HG03432 (cell line): ENCODE results near the gene POLA1.

Source experiments
- ATAC-seq: cut with Tn5 transposase; IDR thresholded peaks from one replicate; pipeline ENCODE4 v1.9.1; 2021; ENCODE audit warnings: mild to moderate bottlenecking, moderate library complexity; ENCODE audit not compliant: unreplicated experiment

POLA1 gene

DNA sequence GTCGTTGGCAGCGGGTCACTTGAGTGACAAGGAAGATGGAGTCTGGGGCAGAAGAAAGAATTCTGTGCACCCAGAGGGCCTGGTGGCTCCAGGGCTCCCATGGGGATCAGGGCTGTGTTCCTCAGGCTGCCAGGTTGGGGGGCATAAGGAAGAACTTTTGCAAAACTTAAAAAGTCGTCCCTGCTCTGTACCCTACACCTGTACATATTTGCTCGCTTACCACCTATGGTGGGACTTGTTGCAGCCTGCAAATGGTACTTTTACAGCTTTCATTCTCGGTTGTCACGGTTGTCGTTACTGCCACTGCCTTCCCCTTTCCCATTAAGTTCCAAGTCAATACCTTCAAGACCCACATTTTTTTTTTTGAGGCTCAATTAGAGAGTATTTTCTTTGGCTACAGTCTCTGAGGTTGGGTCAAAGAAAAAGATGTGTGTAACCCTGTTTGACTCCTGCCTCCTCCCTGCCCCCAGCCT, 312.9 kb downstream of the POLA1 start:
- ATAC-seq: no peak

DNA sequence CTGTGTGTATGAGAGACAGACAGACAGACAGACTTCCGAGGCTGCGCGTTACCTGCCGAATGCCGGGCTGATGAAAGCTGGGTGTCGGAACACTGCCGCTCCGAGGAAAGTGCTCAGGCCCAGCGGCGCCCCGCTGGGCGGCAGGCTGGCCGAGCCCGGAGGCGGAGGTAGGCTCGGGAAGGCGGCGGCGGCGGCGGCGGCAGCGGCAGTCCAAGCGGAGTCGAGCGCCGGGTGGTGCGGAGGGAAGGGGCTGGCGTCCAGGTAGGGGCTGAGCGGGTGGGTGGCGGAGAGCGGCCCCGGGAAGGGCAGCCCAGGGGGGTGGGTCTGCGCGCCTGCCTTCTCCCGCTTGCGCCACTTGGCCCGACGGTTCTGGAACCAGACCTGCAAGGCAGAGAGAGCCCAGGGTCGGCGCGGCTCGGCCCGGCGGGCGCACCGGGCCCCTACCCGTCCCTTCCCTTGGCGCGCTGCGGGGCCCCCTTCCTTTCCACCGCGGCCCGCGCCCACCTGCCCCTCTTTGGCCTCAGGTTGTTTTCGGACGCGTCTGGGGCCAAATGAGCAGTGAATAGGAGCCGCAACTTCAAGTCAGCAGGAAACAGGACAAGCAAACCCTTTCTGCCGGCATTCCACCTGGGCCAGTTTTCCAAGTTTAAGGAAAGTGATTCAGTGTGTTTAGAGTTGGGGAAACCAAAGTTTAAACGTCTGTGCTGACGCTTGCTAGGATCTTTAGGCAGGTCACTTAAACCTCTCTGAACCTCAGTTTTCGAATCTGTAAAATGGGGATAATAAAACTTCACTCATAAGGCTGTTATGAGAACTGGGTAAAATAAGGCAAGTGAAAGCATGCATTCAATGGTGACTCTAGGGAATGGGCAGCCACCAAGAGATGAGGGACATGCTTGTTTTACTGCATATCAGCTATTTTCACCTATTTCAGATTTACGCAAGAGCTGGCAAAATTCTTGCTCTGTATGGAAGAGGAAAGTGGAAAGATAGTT, 313.6 kb downstream of the POLA1 start:
- ATAC-seq: no peak

DNA sequence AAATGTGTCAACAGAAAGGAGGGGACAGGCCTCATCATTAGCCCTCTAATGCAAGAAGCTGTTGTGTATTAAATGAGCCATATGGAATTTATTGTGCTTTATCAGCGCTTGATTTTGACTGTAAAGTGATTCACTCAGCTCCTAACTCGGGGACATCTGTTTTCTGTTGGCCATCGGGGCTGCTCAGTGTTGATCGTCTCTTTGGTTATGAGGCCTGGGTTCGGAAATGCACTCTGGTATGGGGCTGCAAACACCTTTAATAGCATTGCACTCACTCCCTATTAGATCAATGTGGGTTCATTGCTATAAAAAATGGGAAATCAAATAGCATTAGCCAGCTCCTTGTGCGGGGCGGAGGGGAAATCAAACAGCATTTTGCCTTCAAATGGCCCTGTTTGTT, 315.7 kb downstream of the POLA1 start:
- ATAC-seq: no peak

DNA sequence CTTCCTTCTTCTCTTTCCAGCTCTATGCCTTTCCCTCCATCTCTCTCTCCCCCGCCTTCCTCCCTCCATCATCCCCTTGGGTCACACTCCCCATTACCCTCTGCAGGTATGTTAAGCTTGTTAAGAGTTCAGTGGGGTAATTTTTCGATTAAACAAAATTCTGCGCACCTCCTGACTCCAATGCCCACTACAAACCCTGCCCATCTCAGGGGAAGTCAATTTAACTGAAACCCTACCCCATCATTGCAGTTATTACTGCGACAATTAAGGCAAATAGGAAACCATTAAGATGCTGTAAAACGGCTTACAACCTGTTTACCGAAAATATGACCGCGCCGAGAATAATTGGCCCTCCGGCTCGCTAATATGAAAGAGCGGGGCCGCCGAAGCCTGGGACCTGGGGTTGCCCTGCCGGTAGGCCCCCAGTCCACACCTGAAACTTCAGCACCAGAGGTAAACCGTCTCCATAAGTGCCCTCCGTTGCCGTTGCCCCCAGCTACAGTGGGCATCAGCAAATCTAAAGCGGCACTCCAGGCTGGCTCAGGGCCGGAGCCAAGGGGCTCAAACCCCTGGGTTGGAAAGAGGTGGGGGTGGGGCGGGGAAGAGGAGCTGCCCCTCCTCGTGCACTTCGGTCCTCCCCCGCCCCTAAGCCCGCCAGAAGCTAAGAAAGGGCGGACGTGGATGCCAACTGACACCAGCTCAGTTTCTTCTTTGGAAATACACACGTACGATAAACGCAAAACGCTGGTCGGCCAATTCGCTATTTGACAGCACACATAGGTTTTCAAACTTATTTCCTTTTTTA, 317.3 kb downstream of the POLA1 start:
- ATAC-seq: no peak

DNA sequence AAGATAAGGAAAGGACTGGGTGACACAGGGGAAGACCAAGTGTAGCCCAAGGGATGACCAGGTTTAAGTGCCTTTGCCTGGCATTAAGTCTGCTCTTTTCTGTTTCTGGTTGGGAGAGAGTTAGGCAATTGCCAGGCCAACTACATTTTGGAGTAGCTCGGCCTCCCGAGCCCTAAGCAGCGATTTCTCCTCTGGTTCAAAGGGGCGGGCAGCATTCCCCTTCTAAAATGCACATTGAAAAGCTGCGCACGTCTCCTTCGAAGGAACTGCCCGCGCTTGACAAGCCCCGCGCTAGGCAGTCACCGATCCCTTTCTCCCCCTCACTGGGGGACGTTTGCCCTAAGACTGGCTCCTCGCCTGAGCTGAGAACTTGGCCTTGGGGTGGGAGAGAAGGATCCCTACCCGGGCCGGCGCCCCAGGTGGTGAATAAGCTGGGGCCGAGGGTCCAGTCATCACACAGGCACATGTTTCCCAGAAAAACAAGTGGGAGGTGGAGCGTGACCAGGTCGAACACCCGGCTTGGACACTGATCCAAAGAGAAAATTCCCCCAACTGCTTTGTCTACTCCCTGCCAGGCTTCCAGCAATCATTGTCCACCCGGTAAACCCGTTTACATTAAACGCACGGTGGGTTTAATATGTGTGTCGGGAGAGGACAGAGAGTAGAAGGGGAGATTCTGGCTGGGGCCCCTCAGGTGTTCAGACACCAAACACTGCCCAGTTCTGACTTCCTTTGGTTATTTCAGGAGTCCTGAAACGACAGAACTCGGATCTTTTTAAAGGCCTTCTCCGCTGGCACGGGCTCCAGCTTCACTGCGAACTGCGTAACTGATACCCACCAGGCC, 318.1 kb downstream of the POLA1 start:
- no peak for ATAC-seq

DNA sequence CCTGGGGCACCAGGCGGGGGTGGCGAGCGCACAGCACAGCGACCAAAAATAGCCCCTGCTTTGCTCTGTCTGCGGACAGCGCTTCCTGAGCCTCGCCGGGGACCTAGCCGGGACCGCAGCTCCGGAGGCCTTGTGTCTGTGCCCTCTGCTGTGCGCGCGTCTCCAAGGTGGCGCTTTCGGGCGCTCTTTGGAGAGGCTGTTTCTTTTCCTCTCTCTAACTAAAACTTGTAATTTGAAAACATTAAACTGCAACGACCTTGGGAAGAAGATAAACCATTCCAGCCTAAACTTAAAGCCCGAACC, 318.7 kb downstream of the POLA1 start:
- ATAC-seq: no peak

DNA sequence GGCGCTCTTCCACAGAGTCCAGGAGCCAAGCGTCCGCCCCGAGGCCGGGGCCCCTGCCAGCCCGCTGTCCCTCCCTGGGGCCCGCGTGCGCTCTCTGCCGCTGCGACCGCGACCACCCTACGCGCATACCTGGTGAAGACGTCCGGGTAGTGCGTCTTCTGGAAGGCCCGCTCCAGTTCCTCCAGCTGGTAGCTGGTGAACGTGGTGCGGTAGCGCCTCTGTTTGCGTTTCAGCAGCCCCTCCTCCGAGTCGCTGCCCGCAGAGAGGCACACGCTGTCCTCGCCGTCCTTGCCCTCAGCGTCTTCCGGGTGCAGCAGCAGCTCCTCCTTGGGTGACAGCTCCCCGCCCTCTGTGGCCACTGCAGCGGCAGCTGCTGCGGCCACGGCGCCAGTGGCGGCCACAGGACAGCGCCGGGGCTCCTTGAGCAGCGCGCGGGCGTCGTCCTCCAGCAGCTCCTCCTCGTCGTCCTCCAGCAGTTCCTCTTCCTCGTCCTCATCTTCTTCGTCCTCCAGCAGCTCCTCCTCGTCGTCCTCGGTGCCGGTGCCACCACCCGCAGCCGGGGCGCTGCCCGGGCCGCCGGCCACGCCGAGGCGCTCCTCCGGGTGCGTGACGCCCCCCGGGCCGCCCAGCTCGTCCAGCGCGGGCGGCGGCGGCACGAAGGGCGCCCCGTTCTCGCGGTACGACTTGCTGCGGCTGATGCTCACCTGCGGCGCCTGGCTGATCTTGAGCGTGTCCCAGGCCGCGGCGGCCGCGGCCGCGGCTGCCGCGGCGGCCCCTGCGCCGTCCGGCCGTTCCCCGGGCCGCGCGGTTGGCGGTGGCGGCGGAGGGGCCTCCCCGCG, 319.3 kb downstream of the POLA1 start:
- peak; percentile 5 for ATAC-seq

DNA sequence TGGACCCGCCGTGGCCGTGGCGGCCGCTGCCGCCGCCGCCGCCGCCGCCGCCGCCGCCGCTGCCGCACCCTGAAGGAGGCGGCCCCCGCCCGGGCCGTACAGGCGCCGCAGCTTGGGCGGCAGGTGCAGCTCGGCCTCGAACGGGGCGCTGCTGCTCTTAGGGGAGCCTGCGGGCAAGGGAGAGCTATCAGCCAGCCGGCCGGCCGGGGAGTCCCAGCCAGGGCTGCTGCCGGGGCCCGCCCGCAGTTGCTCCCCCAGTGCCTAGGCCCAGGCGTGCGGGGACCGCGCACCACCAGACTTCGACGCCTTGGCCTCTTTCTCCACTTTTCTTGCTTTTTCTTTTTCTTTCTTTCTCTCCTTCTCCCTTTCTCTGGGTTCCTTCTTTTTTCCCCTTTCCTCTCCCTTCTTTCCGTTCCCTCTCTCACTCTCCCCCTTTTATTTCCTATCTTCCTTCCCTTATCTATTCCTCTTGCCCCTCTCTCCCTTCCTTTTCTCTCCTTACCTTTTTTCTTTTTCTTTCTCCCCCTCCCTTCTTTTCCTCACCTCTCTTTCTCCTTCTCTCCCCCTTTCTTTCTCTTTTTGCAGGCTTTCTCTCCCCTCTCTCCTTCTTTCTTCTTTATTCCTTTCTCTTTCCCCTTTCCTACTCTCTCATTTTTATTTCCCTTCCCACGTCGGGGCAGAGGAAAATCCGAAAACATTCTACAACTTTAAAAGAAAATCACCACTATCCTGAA, 320.1 kb downstream of the POLA1 start:
- ATAC-seq: peak; percentile 53

DNA sequence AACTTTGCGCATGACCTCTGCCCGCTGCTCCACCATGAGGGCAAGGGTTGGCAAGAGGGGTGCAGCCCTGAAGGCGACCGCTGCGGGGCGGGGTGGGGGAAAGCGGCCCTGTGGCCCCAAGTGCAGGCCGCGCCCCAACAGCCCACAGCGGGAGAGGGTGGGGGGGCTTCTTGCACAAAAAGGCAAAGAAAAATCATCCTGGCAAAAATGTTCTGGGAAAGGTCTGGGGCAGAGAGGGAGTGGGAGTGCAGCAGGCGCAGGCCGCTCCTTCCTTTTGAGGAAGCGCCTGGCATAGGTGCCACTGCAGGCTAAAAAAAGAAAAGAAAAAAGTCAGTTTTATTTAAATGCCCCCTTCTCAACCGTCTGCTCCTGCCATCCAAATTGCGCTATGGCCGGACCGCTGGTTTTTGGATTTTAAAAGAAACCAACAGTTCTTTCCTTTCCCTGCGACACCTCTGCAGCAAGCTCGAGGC, 320.7 kb downstream of the POLA1 start:
- ATAC-seq: no peak

DNA sequence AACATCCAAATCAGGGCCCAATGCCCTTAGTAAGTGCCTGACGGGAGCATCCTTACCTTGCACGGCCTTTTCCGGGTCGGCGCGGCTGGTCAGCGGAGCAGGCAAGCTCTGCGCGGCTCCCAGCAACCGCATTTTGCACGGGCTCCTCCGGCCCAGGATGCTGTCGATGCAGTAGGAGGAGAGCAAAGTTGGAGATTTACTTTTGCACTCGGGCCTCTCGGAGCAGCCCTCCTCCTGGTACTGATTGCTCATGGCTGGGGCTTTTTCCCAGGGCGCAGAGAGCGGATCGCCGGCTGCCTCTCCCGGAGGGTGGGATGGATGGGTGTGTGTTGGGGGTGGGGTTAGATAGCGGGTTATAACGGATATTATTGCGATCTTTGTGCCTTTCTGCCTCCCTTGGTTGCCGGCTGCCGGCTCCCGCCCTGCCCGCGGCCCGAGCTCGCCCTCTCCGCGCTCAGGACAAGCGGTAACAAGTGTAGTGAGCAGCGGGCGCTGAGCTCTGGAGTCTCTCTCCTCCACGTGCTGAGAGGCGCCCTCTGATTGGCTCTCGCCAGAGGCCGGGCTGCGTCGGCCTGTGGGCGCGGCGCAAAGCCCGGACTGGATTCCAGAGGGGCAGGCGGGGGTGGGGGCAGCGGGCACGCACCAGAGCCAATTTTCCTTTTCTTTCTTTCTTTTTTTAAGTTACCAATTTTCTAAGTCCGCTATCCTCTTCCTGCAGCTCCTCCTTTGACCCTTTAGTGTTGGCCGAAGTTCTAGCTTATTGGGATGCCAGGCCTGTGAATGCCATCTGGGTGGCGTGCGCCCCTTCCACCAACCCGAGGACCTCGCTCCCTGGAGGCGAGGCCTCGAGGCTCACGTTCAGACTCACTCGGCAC, 322.0 kb downstream of the POLA1 start, which contains the start of gene ARX:
ARX (minus strand) TSS at position 480 of the 875 bp plus-strand sequence; CDS start at position 252, 228 bp downstream.
- peak; percentile 47 for ATAC-seq

DNA sequence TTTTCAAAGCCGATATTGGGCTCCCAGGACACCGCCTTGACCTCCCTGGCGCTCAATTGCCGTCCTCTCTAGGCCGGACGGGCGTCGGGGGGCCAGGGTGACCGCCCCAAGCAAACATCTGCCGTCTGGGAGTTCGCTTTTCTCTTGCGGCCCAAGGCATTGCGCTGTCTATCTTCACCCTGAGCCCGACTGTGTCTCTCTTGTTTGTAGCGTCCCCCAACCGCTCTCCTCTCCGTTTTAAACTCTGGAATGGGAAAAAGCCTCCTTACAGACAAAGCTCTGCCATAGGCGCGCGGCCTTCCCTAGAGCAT, 322.6 kb downstream of the POLA1 start:
- ATAC-seq: no peak

DNA sequence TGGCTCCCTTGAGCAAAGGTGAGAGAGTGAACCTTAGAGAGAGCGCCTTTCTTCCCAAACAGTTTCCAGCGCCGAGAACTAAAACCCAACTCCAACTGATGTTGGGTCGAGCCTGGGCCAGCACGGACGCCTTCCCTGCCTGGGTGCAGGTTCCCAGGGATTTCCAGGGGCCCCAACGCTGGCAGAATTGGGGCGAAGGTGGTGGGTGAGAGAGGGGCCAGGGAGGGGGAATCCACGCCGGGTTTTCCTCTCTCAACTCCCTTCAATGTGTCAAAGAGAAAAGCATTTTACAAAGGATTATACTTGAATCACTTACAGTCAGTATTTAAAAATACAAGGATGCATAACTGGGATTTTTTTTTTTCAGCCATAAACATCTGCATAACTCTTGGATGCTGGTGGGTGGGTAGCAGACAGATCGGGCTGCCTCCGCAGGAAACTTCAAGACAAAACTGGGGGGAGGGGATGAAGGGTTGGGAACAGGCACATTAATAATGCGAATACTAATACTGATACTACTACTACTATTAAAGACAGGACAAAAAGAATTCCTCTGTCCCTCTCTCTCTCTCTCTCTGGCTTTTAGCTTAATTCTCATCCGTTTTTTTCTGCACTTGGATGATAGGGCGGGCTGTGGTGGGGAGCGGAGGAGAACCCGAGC, 323.4 kb downstream of the POLA1 start:
- no peak for ATAC-seq

DNA sequence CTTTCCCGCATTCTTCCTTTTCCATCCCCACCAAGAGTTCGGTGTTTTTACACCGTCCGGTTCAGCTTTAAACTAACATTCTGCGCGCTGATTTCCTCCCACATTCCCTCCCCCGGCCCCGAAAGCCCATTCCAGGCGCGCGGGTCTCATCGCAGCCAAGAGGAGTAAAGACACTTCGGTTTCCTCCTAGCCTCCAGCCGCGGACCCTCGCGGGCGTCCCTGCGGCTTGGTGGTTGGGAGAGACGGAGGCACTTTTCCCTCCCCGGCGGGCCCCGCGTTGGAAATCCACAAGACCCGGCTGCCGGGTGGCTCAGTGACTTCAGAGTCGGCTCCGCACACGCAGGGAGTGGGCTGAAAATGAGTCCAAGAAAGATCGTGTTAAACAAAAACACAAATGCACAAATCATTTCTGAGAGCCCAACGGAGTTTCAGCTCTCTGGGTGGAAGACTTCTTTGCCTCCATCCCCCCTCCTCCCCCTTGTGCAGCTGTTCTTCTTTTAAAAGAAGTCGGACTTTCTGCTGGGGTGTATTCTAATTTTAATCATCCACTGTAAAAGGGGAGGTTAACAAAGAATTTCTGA, 324.0 kb downstream of the POLA1 start:
- ATAC-seq: no peak

DNA sequence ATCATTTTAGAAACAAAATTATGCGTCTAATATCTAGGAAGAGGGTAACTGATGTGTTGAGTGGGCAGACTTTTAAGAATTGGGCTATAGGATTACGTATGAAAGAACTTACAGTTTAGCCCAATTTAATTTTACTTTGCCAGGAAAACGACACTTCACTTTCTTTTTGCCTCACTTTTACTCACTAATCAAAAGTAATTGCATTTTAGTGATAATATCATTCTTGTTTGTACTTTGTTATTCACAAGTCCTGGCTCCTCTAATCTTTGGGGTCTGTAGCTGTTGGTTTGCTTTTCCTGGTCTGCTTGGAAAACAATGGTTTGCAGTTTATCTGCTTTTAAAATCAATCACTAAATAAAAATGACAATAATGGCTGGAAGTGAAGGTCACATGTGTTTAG, 325.0 kb downstream of the POLA1 start:
- ATAC-seq: no peak

DNA sequence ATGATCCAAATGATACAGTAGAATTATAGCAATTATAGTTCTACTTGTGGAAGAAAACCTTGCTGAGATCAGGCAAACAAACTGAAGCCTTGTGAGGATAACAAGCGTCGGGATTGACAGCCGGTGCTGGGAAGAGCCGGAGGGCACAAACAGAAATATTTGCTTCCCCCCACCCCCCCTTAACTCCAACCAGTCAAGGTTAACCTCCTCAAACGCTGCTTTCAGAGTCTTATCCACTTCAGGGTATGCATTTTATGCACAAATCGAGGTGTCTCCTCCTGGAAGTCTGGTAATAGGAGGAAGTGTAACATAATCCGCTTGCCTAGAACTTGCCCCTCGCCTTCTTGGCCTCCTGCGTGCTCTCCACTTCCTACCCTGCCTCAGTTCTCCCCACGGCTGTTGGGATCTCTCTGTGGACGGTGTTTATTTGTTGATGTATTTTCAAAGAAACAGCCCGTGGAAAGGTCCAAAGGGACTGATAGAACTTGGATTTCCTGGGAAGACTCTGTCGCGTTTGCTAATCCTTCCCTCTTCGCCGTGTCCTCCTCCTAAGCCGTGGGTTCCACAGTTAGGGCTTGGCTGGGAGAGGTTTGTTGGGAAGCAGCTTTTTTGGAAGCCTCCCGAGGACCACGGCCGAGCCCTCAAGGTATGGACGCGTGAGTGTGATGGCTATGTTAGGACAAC, 326.1 kb downstream of the POLA1 start:
- ATAC-seq: no peak

DNA sequence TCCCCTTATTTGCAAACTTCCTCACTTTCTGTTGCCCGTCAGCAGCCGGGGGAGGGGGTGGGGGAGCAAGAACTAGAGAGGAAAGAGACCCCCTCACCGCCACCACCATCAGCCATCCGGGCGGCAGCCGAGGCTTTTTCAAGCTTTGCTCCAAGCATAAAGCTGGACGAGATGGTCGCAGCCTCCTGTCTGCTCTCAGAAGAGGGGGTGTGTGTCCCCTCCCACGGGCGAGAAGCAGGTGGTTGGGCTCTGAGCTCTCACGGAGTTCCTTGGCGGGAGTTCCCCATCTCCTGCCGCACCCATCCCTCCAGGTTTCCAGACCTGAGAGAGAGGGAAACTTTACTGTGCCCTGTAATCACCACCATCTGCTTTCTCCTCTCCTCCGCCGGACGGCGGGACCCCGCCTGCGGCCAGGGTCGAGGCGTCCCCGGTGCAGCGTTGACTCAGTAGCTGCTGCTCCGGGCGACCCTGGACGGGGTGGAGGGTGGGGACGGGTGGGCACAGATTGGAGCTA, 326.7 kb downstream of the POLA1 start:
- peak; percentile 30 for ATAC-seq
